H9 (cell line): ENCODE measurements around the gene ASCC1. TPM values are rescaled to one million over a fixed set of nuclear protein-coding genes. Genes with fewer than 3 reads are reported as not detected.

ENCODE experiments used
- DNase-seq: peaks from one replicate; pipeline ENCODE4 v3.0.0-alpha.2; 2017
- H2AFZ ChIP-seq: one replicate; pipeline ENCODE4 v1.6.1; 2013; ENCODE audit warnings: mild to moderate bottlenecking, low read length, control low read depth, moderate library complexity
- H2AK5ac ChIP-seq: 2 replicates; pipeline ENCODE4 v1.6.1; 2013; ENCODE audit warnings: low read length, control low read depth, mixed read lengths; ENCODE audit not compliant: insufficient read length
- H2BK120ac ChIP-seq: one replicate; pipeline ENCODE4 v1.6.1; 2013; ENCODE audit warnings: low read depth, mild to moderate bottlenecking, low read length, control low read depth, inconsistent platforms; ENCODE audit not compliant: poor library complexity, severe bottlenecking
- H2BK12ac ChIP-seq: 2 replicates; pipeline ENCODE4 v1.6.1; 2013; ENCODE audit warnings: low read length, control low read depth, mixed read lengths, low read depth; ENCODE audit not compliant: insufficient read length
- H2BK15ac ChIP-seq: 2 replicates; pipeline ENCODE4 v1.6.1; 2013; ENCODE audit warnings: low read depth, low read length, control low read depth
- H2BK20ac ChIP-seq: one replicate; pipeline ENCODE4 v1.6.1; 2013; ENCODE audit warnings: low read depth, mild to moderate bottlenecking, low read length, control low read depth, inconsistent platforms; ENCODE audit not compliant: poor library complexity, severe bottlenecking
- H2BK5ac ChIP-seq: 2 replicates; pipeline ENCODE4 v1.6.1; 2013; ENCODE audit warnings: low read length, control low read depth, mixed read lengths; ENCODE audit not compliant: insufficient read length
- H3K14ac ChIP-seq: 2 replicates; pipeline ENCODE4 v1.6.1; 2013; ENCODE audit warnings: low read length, control low read depth; ENCODE audit not compliant: insufficient read depth
- H3K18ac ChIP-seq: 2 replicates; pipeline ENCODE4 v1.6.1; 2013; ENCODE audit warnings: low read depth, mild to moderate bottlenecking, mixed read lengths, low read length, control low read depth; ENCODE audit not compliant: insufficient read length
- H3K23ac ChIP-seq: 2 replicates; pipeline ENCODE4 v1.6.1; 2013; ENCODE audit warnings: low read length, control low read depth, mixed read lengths, low read depth; ENCODE audit not compliant: insufficient read length
- H3K23me2 ChIP-seq: 2 replicates; pipeline ENCODE4 v1.6.1; 2013; ENCODE audit warnings: low read depth, mild to moderate bottlenecking, mixed read lengths, low read length, control low read depth; ENCODE audit not compliant: insufficient read length, poor library complexity, severe bottlenecking
- H3K27ac ChIP-seq: 2 replicates; pipeline ENCODE4 v1.5.1; 2013; ENCODE audit warnings: low read length, control low read depth, mixed read lengths, low read depth; ENCODE audit not compliant: insufficient read length
- H3K27me3 ChIP-seq: 2 replicates; pipeline ENCODE4 v1.6.1; 2013; ENCODE audit warnings: low read length, control low read depth, inconsistent platforms; ENCODE audit not compliant: insufficient read depth
- H3K4ac ChIP-seq: 2 replicates; pipeline ENCODE4 v1.6.1; 2013; ENCODE audit warnings: low read depth, mild to moderate bottlenecking, control low read depth, inconsistent platforms, low read length, moderate library complexity
- H3K4me1 ChIP-seq: 2 replicates; pipeline ENCODE4 v1.6.1; 2013; ENCODE audit warnings: low read length, control low read depth, inconsistent platforms; ENCODE audit not compliant: insufficient read depth
- H3K4me2 ChIP-seq: 2 replicates; pipeline ENCODE4 v1.6.1; 2013; ENCODE audit warnings: low read length, control low read depth, mixed read lengths; ENCODE audit not compliant: insufficient read length, insufficient read depth
- H3K56ac ChIP-seq: 2 replicates; pipeline ENCODE4 v1.6.1; 2013; ENCODE audit warnings: low read depth, mild to moderate bottlenecking, mixed read lengths, low read length, control low read depth; ENCODE audit not compliant: insufficient read length
- H3K79me1 ChIP-seq: 2 replicates; pipeline ENCODE4 v1.6.1; 2013; ENCODE audit warnings: low read depth, mild to moderate bottlenecking, moderate library complexity, low read length, control low read depth, inconsistent platforms; ENCODE audit not compliant: insufficient read depth, poor library complexity, severe bottlenecking
- H3K79me2 ChIP-seq: 2 replicates; pipeline ENCODE4 v1.6.1; 2013; ENCODE audit warnings: low read length, control low read depth, inconsistent platforms; ENCODE audit not compliant: insufficient read depth
- H3K9ac ChIP-seq: 2 replicates; pipeline ENCODE4 v1.6.1; 2013; ENCODE audit warnings: low read length, control low read depth, mixed read lengths; ENCODE audit not compliant: insufficient read length; ENCODE audit errors: extremely low read depth
- H3K9me3 ChIP-seq: one replicate; pipeline ENCODE4 v1.6.1; 2013; ENCODE audit warnings: low read depth, low read length, inconsistent platforms; ENCODE audit not compliant: control insufficient read depth
- H3T11ph ChIP-seq: one replicate; pipeline ENCODE4 v1.6.1; 2013; ENCODE audit warnings: mild to moderate bottlenecking, low read length, control low read depth, inconsistent platforms
- H4K20me1 ChIP-seq: one replicate; pipeline ENCODE4 v1.6.1; 2013; ENCODE audit not compliant: control insufficient read depth, insufficient read length, insufficient read depth
- H4K5ac ChIP-seq: 2 replicates; pipeline ENCODE4 v1.6.1; 2013; ENCODE audit warnings: low read depth, mild to moderate bottlenecking, mixed read lengths, low read length, control low read depth; ENCODE audit not compliant: insufficient read length
- H4K8ac ChIP-seq: replicated peaks from 2 replicates; pipeline ENCODE4 v1.6.1; 2013; ENCODE audit warnings: low read length, control low read depth, mixed read lengths, low read depth; ENCODE audit not compliant: insufficient read length
- H4K91ac ChIP-seq: 2 replicates; pipeline ENCODE4 v1.6.1; 2013; ENCODE audit warnings: low read depth, mild to moderate bottlenecking, moderate library complexity, mixed read lengths, low read length, control low read depth; ENCODE audit not compliant: insufficient read length
- H3K27ac Mint-ChIP-seq, 3 experiments: 2 replicates in 2 of 3; 3 replicates in 1 of 3; pipeline ENCODE4 v1.8.0; 2020 to 2021; ENCODE audit warnings: mixed read lengths in 3 of 3, mild to moderate bottlenecking in 1 of 3, moderate library complexity in 1 of 3
- H3K27me3 Mint-ChIP-seq: 2 replicates; pipeline ENCODE4 v1.8.0; 2021; ENCODE audit warnings: low read depth, mild to moderate bottlenecking, moderate library complexity, mixed read lengths
- H3K36me3 Mint-ChIP-seq, 3 experiments: 2 replicates in 2 of 3; 3 replicates in 1 of 3; pipeline ENCODE4 v1.8.0; 2020 to 2021; ENCODE audit warnings: low read depth in 3 of 3, mixed read lengths in 3 of 3; ENCODE audit not compliant: insufficient read depth in 1 of 3
- H3K4me1 Mint-ChIP-seq, 2 experiments: 2 replicates each; pipeline ENCODE4 v1.8.0; 2020; ENCODE audit warnings: mixed read lengths in 2 of 2
- H3K4me3 Mint-ChIP-seq, 2 experiments: 2 replicates in 1 of 2; 3 replicates in 1 of 2; pipeline ENCODE4 v1.8.0; 2020 to 2021; ENCODE audit warnings: mild to moderate bottlenecking in 2 of 2, mixed read lengths in 2 of 2, moderate library complexity in 1 of 2
- H3K9me3 Mint-ChIP-seq, 2 experiments: 2 replicates in 1 of 2; 3 replicates in 1 of 2; pipeline ENCODE4 v1.8.0; 2020; ENCODE audit warnings: mild to moderate bottlenecking in 2 of 2, mixed read lengths in 2 of 2, moderate library complexity in 1 of 2
- CTCF ChIP-seq: fragments of 200-600 bp; sonication (generic); conservative IDR thresholded peaks from 3 replicates; pipeline ENCODE4 v1.8.0; 2021; ENCODE audit warnings: antibody characterized with exemption, mild to moderate bottlenecking
- WGBS: extraction: QIAGEN DNeasy Blood & Tissue Kit; methylation state at CpG from one replicate; pipeline ENCODE4 v1.1.7; 2013; ENCODE audit warnings: missing lambda C conversion rate, low lambda C conversion rate, mixed read lengths; ENCODE audit not compliant: insufficient read length; ENCODE audit errors: extremely low coverage; 5-methylcytosine and 5-hydroxymethylcytosine counted together
- total RNA-seq: library from RNA; stranded (reverse); gene quantifications from 2 replicates; pipeline ENCODE4 v1.2.1, GENCODE V29; 2021

ASCC1 gene
- total RNA-seq, 1 experiment from 2014 or later: 41.2 TPM

GRCh38 chr10:72095195-72095594 lies 120.9 kb downstream of the ASCC1 start:
- H3K9me3 ChIP-seq: no peaks in the 10 kb centered on the region
- Mint-ChIP-seq H3K27ac (no peak overlapping the region; a peak in 1 of 7 replicates), H3K27me3 (peaks cover 2% of the 10 kb centered on the region), H3K9me3 (no peaks in the 10 kb centered on the region), H3K36me3 (peaks cover 0 to 14% (median 4%) of the 10 kb centered on the region in 3 experiments; a peak in 4 of 7 replicates), H3K4me1 (peaks cover 0 to 5% of the 10 kb centered on the region in 2 experiments; a peak in 1 of 4 replicates), H3K4me3 (no peak overlapping the region)
- H3K4me1 ChIP-seq: no peaks in the 10 kb centered on the region
- no peaks in the 10 kb centered on the region for H3K79me2 ChIP-seq
- no peaks in the 10 kb centered on the region for H3K79me1 ChIP-seq
- no peak overlapping the region for H4K8ac ChIP-seq
- no peak overlapping the region for H2AFZ ChIP-seq
- no peak overlapping the region for H3K14ac ChIP-seq
- H2BK20ac ChIP-seq: no peak overlapping the region
- no peak overlapping the region for H3K18ac ChIP-seq
- no peak overlapping the region for H3T11ph ChIP-seq
- no peak overlapping the region for H3K4ac ChIP-seq
- H2BK15ac ChIP-seq: no peak overlapping the region
- no peak overlapping the region for H2BK5ac ChIP-seq
- no peak overlapping the region for H3K56ac ChIP-seq
- no peak overlapping the region for H4K5ac ChIP-seq
- H4K91ac ChIP-seq: no peak overlapping the region
- no peak overlapping the region for H2BK120ac ChIP-seq
- no peak overlapping the region for H3K4me2 ChIP-seq
- TF ChIP-seq CTCF: no peak
- H2BK12ac ChIP-seq: no peak overlapping the region
- H3K9ac ChIP-seq: no peak overlapping the region
- H3K23me2 ChIP-seq: no peaks in the 10 kb centered on the region
- H4K20me1 ChIP-seq: no peaks in the 10 kb centered on the region
- no peak overlapping the region for H2AK5ac ChIP-seq
- no CpG with 5 or more reads among the region's 4 CpGs for WGBS
- H3K27me3 ChIP-seq: no peaks in the 10 kb centered on the region
- DNase-seq: no peak
- no peak overlapping the region for H3K27ac ChIP-seq
- H3K23ac ChIP-seq: no peak overlapping the region
